Measurements from ENCODE around the gene MOK. TPM values are rescaled to one million over a fixed set of nuclear protein-coding genes. Genes with fewer than 3 reads are reported as not detected.
"Not testable (repeated sequence)": the region's sequence is repeated elsewhere in the genome, so short reads cannot be mapped to it uniquely, and the experiment has no call there.

Gene MOK
- total RNA-seq, 2 donors from 2014 or later: 60.3 to 102 TPM

- no peak for TF ChIP-seq CTCF (conservative IDR thresholded peaks at IDR 0.05)
- Mint-ChIP-seq H3K36me3 (ENCODE audit: low read depth) (no peaks in the 10 kb centered on the region), H3K4me1 (peaks cover 20% of the 10 kb centered on the region), H3K9me3 (no peaks in the 10 kb centered on the region), H3K4me3 (peak overlapping the region; percentile 56), H3K27ac (no peak overlapping the region), H3K27me3 (ENCODE audit: insufficient read depth) (peaks cover 12% of the 10 kb centered on the region)
- Histone ChIP-seq H3K4me3 (ENCODE audit: low read length) (no peak overlapping the region), H3K27me3 (ENCODE audit: control insufficient read depth, insufficient read depth, low read length, poor library complexity, severe bottlenecking) (no peaks in the 10 kb centered on the region), H3K36me3 (ENCODE audit: control insufficient read depth, insufficient read depth, low read length) (no peaks in the 10 kb centered on the region), H3K9ac (ENCODE audit: extremely low read depth, low read length, poor library complexity, severe bottlenecking) (no peak overlapping the region), H3K27ac (ENCODE audit: low read depth, low read length) (no peak overlapping the region), H3K9me3 (ENCODE audit: control insufficient read depth, low read length) (no peaks in the 10 kb centered on the region), H3K4me1 (ENCODE audit: control insufficient read depth, insufficient read depth, low read length) (peaks cover 2% of the 10 kb centered on the region)
- WGBS, 2 experiments (ENCODE audit: insufficient coverage in 1 of 2, insufficient read length in 1 of 2): 86 to 97% methylated on average over 5 to 6 of the region's 6 CpGs
- peak; percentile 52 for DNase-seq
Observed at GRCh38 chr14:102315121-102315520, 10.2 kb upstream of the MOK start.

GRCh38 chr14:102314242-102315011 lies 9.5 kb upstream of the MOK start:
- Histone ChIP-seq H3K4me1 (ENCODE audit: control insufficient read depth, insufficient read depth, low read length) (peaks cover 2% of the 10 kb centered on the region), H3K4me3 (ENCODE audit: low read length) (peak overlapping the region; percentile 83), H3K36me3 (ENCODE audit: control insufficient read depth, insufficient read depth, low read length) (no peaks in the 10 kb centered on the region), H3K27me3 (ENCODE audit: control insufficient read depth, insufficient read depth, low read length, poor library complexity, severe bottlenecking) (no peaks in the 10 kb centered on the region), H3K9ac (ENCODE audit: extremely low read depth, low read length, poor library complexity, severe bottlenecking) (no peak overlapping the region), H3K9me3 (ENCODE audit: control insufficient read depth, low read length) (no peaks in the 10 kb centered on the region), H3K27ac (ENCODE audit: low read depth, low read length) (no peak overlapping the region)
- H3K4me1 Mint-ChIP-seq: peaks cover 20% of the 10 kb centered on the region
- H3K4me3 Mint-ChIP-seq: peak overlapping the region; percentile 56
- TF ChIP-seq CTCF (conservative IDR thresholded peaks at IDR 0.05): peak; percentile 100
- peak; percentile 91 for DNase-seq
- peaks cover 12% of the 10 kb centered on the region for H3K27me3 Mint-ChIP-seq (ENCODE audit: insufficient read depth)
- H3K9me3 Mint-ChIP-seq: no peaks in the 10 kb centered on the region
- 13 to 14% methylated on average over 31 to 52 of the region's 52 CpGs for WGBS, 2 experiments (ENCODE audit: insufficient coverage in 1 of 2, insufficient read length in 1 of 2)
- no peaks in the 10 kb centered on the region for H3K36me3 Mint-ChIP-seq (ENCODE audit: low read depth)
- peak overlapping the region; percentile 50 for H3K27ac Mint-ChIP-seq

- H3K9me3 ChIP-seq (ENCODE audit: control insufficient read depth, low read length): no peaks in the 10 kb centered on the region
- H3K9ac ChIP-seq (ENCODE audit: extremely low read depth, low read length, poor library complexity, severe bottlenecking): no peak overlapping the region
- 94 to 98% methylated on average over 3 of the region's 3 CpGs for WGBS, 2 experiments (ENCODE audit: insufficient coverage in 1 of 2, insufficient read length in 1 of 2)
- Mint-ChIP-seq H3K9me3 (peaks cover 3% of the 10 kb centered on the region), H3K27me3 (ENCODE audit: insufficient read depth) (peaks cover 9% of the 10 kb centered on the region), H3K27ac (no peak overlapping the region), H3K4me1 (peaks cover 4% of the 10 kb centered on the region), H3K4me3 (no peak overlapping the region), H3K36me3 (ENCODE audit: low read depth) (peaks cover 3% of the 10 kb centered on the region)
- H3K4me1 ChIP-seq (ENCODE audit: control insufficient read depth, insufficient read depth, low read length): no peaks in the 10 kb centered on the region
- TF ChIP-seq CTCF (conservative IDR thresholded peaks at IDR 0.05): no peak
- H3K27ac ChIP-seq (ENCODE audit: low read depth, low read length): no peak overlapping the region
- no peak for DNase-seq
- no peaks in the 10 kb centered on the region for H3K36me3 ChIP-seq (ENCODE audit: control insufficient read depth, insufficient read depth, low read length)
- H3K27me3 ChIP-seq (ENCODE audit: control insufficient read depth, insufficient read depth, low read length, poor library complexity, severe bottlenecking): no peaks in the 10 kb centered on the region
- peak overlapping the region; percentile 83 for H3K4me3 ChIP-seq (ENCODE audit: low read length)
Observed at GRCh38 chr14:102303664-102304063, 1.3 kb downstream of the MOK start.

- H3K27me3 ChIP-seq (ENCODE audit: control insufficient read depth, insufficient read depth, low read length, poor library complexity, severe bottlenecking); H3K4me1 ChIP-seq (ENCODE audit: control insufficient read depth, insufficient read depth, low read length); H3K4me1 Mint-ChIP-seq; H3K4me3 ChIP-seq (ENCODE audit: low read length); H3K9me3 ChIP-seq (ENCODE audit: control insufficient read depth, low read length); H3K27ac ChIP-seq (ENCODE audit: low read depth, low read length); DNase-seq; H3K27me3 Mint-ChIP-seq (ENCODE audit: insufficient read depth); H3K4me3 Mint-ChIP-seq; H3K27ac Mint-ChIP-seq; H3K36me3 Mint-ChIP-seq (ENCODE audit: low read depth); H3K9ac ChIP-seq (ENCODE audit: extremely low read depth, low read length, poor library complexity, severe bottlenecking); H3K36me3 ChIP-seq (ENCODE audit: control insufficient read depth, insufficient read depth, low read length): not testable (repeated sequence)
- WGBS, 2 experiments (ENCODE audit: insufficient coverage in 1 of 2, insufficient read length in 1 of 2): 93 to 95% methylated on average over 10 to 12 of the region's 12 CpGs
- H3K9me3 Mint-ChIP-seq: peaks cover 19% of the 10 kb centered on the region
Observed at GRCh38 chr14:102298303-102299070, 6.5 kb downstream of the MOK start.

All from endodermal cell (in vitro differentiated cells).